Lower leg skin (tissue), 4 donors: ENCODE results near the gene CLIC2. TPM values are rescaled to one million over a fixed set of nuclear protein-coding genes. Genes with fewer than 3 reads are reported as not detected.

Experiments
- DNase-seq, 2 donors: peaks; one replicate each; pipeline ENCODE4 v3.0.0-alpha.2; 2019; ENCODE audit warnings: low spot score in 2 of 2
- H3K4me3 ChIP-seq: fragments of 200-600 bp; sonication (generic); 2 replicates; pipeline ENCODE4 v1.5.1; 2017; ENCODE audit warnings: mild to moderate bottlenecking, low read depth; ENCODE audit not compliant: poor library complexity, severe bottlenecking
- POLR2A ChIP-seq, 2 donors: fragments of 450-650 bp; IDR thresholded peaks; one replicate each; pipeline ENCODE4 v1.6.1; 2016 to 2017; ENCODE audit warnings: antibody characterized with exemption in 2 of 2, mild to moderate bottlenecking in 1 of 2, moderate library complexity in 1 of 2
- WGBS, 2 donors: methylation state at CpG; one replicate each; pipeline ENCODE4 v1.1.5; 2018; 5-methylcytosine and 5-hydroxymethylcytosine counted together
- intact Hi-C: fragments of 100-400 bp; cut with DNase I; formaldehyde crosslinking; loops from one replicate; pipeline ENCODE4 v1.15.0; 2023; ENCODE audit warnings: low total_unique reads
- microRNA-seq, 2 donors: library from miRNA; unstranded; fragments of <30 nt; microRNA quantifications; one replicate each; pipeline ENCODE4, GENCODE V29; 2016; ENCODE audit warnings: borderline replicate concordance in 2 of 2, borderline number of aligned reads in 1 of 2
- total RNA-seq, 4 donors: library from RNA; depleted of rRNA; stranded (reverse); fragments of >200 nt; gene quantifications; one replicate each; pipeline ENCODE4 v1.1.0, GENCODE V29; 2016
- TF ChIP-seq, protein P1 (sequence below), 3 donors: fragments of 450-650 bp; IDR thresholded peaks; one replicate each; pipeline ENCODE4 v1.5.1; 2016; ENCODE audit warnings: antibody characterized with exemption in 3 of 3, mild to moderate bottlenecking in 3 of 3, moderate library complexity in 2 of 3

Gene CLIC2
- total RNA-seq, 4 donors from 2014 or later: 6.9 to 12.7 (median 7.3) TPM

DNA sequence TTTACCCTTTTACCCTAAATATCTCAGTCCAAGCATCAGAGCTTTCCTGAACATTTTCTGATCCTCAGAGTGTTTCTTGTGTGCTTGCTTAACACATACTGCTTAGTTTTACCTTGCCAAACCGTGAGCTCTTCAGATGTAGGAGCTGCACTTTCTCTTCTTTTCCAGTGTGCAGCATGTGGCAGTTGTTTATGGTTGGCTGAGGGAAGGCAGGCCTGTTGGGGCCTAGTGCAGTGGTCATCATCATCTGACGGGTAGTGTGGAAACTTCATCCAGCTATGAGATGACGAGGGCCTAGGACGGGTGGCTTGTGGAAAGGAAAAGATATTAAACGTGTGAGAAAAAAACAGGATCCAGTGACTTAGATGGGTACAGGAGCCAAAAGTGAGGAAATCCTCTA is 96.7 kb downstream of the CLIC2 start:
- H3K4me3 ChIP-seq: no peak overlapping the region
- DNase-seq: no peak
- TF ChIP-seq, protein P1, sequence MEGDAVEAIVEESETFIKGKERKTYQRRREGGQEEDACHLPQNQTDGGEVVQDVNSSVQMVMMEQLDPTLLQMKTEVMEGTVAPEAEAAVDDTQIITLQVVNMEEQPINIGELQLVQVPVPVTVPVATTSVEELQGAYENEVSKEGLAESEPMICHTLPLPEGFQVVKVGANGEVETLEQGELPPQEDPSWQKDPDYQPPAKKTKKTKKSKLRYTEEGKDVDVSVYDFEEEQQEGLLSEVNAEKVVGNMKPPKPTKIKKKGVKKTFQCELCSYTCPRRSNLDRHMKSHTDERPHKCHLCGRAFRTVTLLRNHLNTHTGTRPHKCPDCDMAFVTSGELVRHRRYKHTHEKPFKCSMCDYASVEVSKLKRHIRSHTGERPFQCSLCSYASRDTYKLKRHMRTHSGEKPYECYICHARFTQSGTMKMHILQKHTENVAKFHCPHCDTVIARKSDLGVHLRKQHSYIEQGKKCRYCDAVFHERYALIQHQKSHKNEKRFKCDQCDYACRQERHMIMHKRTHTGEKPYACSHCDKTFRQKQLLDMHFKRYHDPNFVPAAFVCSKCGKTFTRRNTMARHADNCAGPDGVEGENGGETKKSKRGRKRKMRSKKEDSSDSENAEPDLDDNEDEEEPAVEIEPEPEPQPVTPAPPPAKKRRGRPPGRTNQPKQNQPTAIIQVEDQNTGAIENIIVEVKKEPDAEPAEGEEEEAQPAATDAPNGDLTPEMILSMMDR (IDR thresholded peaks at IDR 0.05): no peak
- no peak for TF ChIP-seq POLR2A (IDR thresholded peaks at IDR 0.05)
- intact Hi-C loops: no loop called here
- 78 to 97% methylated on average over 5 of the region's 5 CpGs for WGBS, 2 donors

DNA sequence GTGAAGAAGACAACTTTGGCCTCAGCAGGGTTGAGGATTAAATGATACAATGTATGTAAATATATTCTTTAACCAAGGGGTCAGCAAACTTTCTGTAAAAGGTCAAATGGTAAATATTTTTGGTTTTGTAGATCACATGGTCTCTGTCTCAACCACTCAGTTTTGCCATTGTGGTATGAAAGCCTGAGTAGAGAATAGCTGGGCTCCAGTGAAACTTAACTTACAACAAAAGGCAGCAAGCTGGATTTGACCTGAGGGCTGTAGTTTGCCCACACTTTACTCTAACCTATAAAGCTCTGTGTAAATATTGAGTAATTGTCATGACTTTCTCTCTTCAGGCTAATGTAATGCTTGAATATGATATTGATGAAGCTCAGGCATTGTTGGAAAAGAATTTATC is 98.5 kb downstream of the CLIC2 start:
- intact Hi-C loops: no loop called here
- no peak for TF ChIP-seq POLR2A (IDR thresholded peaks at IDR 0.05)
- TF ChIP-seq, protein P1 (IDR thresholded peaks at IDR 0.05): no peak

DNA sequence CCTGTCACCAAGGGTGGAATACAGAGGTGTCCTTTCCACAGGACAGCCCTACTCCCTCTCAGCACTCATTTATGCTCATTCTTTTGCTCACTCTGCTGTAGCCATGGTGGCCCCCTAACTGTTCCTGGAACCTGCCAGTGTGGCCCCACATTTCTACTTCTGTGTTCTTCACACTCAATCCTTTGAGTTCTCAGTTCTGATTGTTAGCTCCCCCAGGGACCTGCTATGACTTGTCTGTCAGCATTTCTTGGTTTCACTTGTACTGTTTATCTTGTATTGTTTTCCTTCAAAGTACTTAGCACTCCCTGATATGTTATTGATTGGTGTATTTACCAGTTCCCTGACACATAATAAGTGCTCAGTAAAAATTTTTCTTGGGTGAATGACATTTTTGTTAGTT is 103.3 kb downstream of the CLIC2 start:
- TF ChIP-seq, protein P1 (IDR thresholded peaks at IDR 0.05): no peak
- TF ChIP-seq POLR2A (IDR thresholded peaks at IDR 0.05): no peak
- intact Hi-C loops: no loop called here
- H3K4me3 ChIP-seq: no peak overlapping the region
- no peak for DNase-seq

More for the DNA sequence above, 98.5 kb downstream of the CLIC2 start:
- DNase-seq: no peak
- H3K4me3 ChIP-seq: no peak overlapping the region

Small RNA genes lying within 50 kb of the gene (microRNA-seq; reads per million reads assigned to microRNA genes)
- 0 reads per million in 2 donors for gene MIR1184-2

Other genes with a start within 250 kb of the CLIC2 start
- 10 to 100 TPM; 11.1 to 21.8 (median 17.9) TPM for gene VBP1, start 118.2 kb downstream of the CLIC2 start, total RNA-seq
- under 1 TPM; 0.08 to 0.23 (median 0.15) TPM for gene RAB39B, start 70.1 kb downstream of the CLIC2 start, total RNA-seq
- gene F8A2, start 47.5 kb upstream of the CLIC2 start, total RNA-seq: 10 to 100 TPM in 1 of 4 donors, not detected in 3; 10.3 TPM
- 10 to 100 TPM; 10.4 to 14.4 (median 12.7) TPM for gene F8A3, start 124.0 kb upstream of the CLIC2 start, total RNA-seq